GM18907 (cell line): Measurements from ENCODE around the gene ITFG2.
"Not testable (repeated sequence)": the region's sequence is repeated elsewhere in the genome, so short reads cannot be mapped to it uniquely, and the experiment has no call there.

Experiments used
- ATAC-seq: cut with Tn5 transposase; IDR thresholded peaks from one replicate; pipeline ENCODE4 v1.9.1; 2021; ENCODE audit warnings: mild to moderate bottlenecking, moderate library complexity; ENCODE audit not compliant: unreplicated experiment

The ITFG2 gene

GRCh38 chr12:2812290-2813213 is at the start of gene ITFG2:
ITFG2 (plus strand) TSS chr12:2812668; CDS start chr12:2812761, 93 bp downstream.
- ATAC-seq = peak; percentile 95

GRCh38 chr12:2764398-2764797 is 48.1 kb upstream of the ITFG2 start:
- ATAC-seq = no peak

DNA sequence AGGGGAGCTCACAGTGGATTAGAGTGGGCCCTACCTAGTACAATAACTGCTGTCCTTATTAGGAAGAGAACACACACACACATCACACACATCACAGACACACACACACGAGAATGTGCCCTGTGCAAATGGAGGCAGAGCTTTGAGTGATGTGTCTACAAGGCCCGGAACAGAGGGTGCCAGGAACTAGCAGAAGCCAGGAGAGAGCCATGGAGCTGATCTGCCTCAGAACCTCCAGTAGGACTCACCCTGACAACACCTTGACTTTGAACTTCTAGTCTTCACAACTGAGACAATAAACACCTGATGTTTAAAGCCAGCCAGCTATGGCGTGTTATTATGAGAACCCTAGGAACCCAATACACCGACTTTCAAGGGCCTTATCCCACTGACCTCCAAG is 47.4 kb upstream of the ITFG2 start:
- ATAC-seq = no peak

GRCh38 chr12:2765608-2766007 is 46.9 kb upstream of the ITFG2 start:
- ATAC-seq = no peak

GRCh38 chr12:2768224-2768961 is 44.1 kb upstream of the ITFG2 start:
- ATAC-seq = no peak

- ATAC-seq = no peak
These were observed 42.5 kb upstream of the ITFG2 start for GRCh38 chr12:2769866-2770533.

GRCh38 chr12:2770544-2770943 is 41.9 kb upstream of the ITFG2 start:
- not testable (repeated sequence) for ATAC-seq

DNA sequence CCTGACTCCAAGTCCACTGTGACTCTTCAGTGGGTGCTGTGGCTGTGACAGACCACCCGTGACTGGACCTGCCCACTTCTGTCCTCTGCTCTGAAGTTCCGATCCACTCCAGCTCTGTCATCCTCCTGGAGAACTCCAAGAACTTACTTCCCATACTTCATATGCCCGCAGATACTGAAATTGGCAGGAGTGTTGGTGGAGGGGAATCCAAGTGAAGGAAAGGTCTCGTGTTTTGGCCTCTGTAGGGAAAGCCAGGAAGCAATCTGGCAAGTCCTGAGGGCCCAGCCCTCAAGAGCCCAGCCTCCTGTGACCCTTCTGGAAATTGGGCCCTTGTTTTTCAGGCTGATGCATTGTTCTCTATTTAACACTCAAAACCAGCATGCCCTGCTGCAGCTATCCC is 40.1 kb upstream of the ITFG2 start:
- ATAC-seq = no peak

DNA sequence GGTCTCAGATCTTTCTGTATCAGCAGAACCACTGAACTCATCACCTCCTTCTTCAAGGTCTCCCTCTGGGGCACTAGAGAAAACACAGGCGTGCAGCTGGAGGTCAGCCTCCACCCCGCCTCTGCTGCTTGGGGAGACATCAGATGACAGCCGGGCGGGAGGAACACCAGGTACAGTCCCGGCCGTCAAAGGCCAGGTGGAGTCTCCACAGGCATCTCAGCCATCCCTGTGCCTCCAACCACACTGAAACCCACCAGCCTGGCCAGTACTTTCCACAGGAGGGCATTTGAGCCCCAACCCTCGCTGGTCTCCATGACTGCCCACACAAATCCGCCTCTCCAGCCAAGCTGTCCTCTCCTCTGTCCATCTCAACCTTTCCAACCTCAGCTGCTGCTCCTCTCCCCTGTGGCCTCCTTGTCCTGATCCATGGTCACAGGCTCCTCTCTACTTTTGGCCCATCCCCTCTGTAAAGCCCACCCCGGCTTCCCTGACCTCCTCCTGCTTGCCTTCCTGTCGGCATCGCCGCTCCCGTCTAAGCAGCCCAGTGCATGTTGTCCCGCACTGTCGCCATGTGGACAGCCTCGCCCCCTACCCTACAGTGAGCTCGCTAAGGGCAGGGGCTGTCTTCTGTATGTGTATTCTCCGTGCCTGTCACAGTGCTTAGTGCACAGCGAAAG is 39.1 kb upstream of the ITFG2 start:
- no peak for ATAC-seq

- no peak for ATAC-seq
These were observed 37.0 kb upstream of the ITFG2 start for GRCh38 chr12:2775431-2775830.

DNA sequence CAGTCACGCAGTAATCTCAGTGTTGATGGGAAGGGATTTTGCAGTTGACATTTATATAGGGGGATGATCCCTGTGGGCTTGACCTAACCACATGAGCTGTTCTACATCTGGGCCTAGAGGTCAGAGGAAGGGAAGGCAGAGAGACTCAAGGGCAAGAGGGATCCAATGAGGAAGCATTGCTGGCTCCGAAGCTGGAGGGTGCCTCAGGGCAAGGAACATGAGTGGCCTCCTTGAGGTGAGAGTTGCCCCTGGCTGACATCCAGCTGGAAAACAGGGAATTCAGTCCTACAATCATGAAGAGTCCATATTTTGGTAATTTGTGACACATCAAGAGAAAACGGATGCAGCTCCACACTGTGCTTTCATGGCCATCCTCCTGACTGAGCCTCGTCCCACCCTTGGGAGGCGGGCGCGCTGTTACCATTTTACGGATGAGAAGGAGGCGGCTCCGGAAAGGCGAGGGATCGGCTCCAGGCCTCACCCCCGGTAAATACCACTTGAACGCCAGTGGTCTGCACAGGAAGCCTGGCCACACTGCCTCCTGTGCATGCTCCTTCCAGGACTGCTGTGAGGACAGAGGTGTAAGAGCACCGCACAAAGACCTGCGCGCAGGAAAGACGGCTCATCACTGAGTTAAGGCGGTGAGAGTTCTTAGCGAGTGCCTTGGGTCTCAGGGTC is 36.2 kb upstream of the ITFG2 start:
- no peak for ATAC-seq

GRCh38 chr12:2779281-2779680 is 33.2 kb upstream of the ITFG2 start:
- ATAC-seq = no peak

GRCh38 chr12:2783936-2784600 is 28.4 kb upstream of the ITFG2 start:
- ATAC-seq = peak; percentile 43

- no peak for ATAC-seq
These were observed 27.5 kb upstream of the ITFG2 start for GRCh38 chr12:2785017-2785416.

DNA sequence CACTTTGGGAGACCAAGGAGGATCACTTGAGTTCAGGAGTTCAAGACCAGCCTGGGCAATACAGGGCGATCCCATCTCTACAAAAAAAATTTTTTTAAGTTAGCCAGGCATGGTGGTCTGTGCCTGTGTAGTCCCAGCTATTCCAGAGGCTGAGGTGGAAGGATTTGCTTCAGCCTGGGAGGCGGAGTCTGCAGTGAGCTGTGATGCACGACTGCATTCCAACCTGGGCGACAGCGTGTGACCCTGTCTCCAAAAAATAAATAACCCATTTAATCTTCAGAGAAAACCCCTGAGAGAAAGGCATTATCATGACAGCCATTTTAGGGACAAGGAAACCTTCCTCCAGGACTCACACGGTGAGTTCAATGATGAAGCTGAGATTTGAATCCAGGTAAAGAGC is 21.4 kb upstream of the ITFG2 start:
- no peak for ATAC-seq

GRCh38 chr12:2792671-2793500 is 19.6 kb upstream of the ITFG2 start:
- ATAC-seq = no peak

DNA sequence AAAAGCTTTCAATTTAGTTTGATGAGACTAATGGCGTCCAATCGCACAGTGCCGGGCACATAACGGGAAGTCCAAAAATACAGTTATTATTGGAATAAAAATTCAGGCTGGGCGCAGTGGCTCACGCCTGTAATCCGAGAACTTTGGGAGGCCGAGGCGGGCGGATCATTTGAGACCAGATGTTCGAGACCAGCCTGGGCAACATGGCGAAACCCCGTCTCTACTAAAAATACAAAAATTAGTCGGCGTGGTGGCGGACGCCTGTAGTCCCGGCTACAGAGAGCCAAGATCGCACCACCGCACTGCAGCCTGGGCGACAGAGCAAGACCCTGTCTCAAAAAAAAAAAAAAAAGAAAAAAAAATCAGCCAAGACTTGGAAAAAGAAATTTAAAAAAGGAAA is 18.9 kb upstream of the ITFG2 start:
- no peak for ATAC-seq

GRCh38 chr12:2794191-2794735 is 18.2 kb upstream of the ITFG2 start:
- ATAC-seq = peak; percentile 2
